ENCODE measurements around the gene TAGLN.
"Not testable (repeated sequence)": the region's sequence is repeated elsewhere in the genome, so short reads cannot be mapped to it uniquely, and the experiment has no call there.

TAGLN gene

DNA sequence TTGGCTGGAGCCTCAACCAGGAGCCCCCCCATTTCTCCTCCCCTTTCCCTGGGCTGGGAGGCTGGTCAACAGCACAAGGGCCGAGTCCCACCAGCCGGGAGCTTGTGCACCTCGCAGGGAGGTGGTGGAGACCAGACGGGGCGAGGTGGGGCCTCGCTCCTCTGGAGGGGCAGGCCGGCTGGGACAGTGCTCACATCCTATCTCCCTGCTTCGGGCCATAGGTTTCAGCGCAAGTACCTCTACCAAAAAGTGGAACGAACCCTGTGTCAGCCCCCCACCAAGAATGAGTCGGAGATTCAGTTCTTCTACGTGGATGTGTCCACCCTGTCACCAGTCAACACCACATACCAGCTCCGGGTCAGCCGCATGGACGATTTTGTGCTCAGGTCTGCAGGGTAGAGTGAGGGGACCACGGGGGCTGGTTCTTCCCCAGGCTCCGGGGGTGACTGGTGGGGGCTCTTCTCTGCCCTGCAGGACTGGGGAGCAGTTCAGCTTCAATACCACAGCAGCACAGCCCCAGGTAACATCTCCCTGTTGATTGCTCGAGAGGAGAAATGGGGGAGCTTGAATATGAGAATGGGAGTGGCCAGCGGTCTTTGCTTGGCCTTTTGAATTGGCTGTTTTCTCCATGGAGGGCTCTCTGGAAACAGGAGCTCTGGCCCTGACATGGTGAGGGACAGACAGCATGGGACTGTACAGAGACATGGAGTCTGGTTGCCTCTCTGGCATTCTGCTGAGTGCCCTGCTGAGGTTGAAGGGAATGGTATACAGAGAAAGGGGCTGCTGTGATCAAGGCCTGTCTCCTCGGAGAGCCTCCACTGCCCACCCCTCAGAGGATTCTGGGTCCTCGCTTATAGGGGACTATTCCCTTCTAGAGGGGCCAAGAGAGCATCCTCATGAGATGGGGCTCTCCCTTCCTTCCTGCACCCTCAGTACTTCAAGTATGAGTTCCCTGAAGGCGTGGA is 17.3 kb upstream of the TAGLN start:
- DNase-seq = no peak

DNA sequence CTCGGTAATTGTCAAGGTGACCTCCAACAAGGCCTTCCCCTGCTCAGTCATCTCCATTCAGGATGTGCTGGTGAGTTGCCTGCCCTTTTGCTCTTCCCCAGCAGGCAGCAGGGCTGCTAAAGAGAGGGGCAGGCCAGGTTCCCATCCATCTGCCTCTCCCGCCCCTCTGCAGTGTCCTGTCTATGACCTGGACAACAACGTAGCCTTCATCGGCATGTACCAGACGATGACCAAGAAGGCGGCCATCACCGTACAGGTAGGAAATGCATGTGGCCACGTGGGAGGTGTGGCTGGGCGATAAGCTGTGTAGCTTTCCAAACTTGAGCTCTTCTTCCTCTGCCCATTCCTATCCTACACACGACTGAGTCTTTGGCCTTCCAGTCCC is 16.6 kb upstream of the TAGLN start:
- DNase-seq = no peak

- not testable (repeated sequence) for DNase-seq
Measured at GRCh38 chr11:117183178-117183577, 16.0 kb upstream of the TAGLN start.

DNA sequence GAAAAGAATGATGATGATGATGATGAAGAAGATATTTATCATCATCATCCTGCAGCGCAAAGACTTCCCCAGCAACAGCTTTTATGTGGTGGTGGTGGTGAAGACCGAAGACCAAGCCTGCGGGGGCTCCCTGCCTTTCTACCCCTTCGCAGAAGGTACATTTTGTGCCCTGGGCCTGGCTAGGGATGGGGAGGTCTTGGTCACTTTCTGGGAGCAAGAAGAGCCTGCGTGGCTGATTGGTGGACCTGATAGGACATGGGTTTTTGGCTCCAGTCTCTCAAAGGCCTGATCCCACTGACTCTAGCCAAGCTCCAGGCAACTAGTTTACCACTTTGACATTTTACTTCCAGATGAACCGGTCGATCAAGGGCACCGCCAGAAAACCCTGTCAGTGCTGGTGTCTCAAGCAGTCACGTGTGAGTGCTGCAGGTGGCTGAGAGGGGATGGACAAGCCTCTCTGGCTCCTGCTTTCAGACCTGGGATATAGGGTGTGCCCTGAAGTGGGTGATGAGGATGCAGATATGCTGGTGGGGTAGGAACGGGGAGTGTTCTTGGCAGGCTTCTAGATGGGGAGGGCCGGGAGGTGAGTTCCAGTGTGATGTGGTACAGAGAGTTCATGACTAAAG is 15.3 kb upstream of the TAGLN start:
- no peak for DNase-seq

- no peak for DNase-seq
Measured at GRCh38 chr11:117185736-117186430, 13.3 kb upstream of the TAGLN start.

GRCh38 chr11:117186431-117186761 is 12.8 kb upstream of the TAGLN start:
- no peak for DNase-seq

DNA sequence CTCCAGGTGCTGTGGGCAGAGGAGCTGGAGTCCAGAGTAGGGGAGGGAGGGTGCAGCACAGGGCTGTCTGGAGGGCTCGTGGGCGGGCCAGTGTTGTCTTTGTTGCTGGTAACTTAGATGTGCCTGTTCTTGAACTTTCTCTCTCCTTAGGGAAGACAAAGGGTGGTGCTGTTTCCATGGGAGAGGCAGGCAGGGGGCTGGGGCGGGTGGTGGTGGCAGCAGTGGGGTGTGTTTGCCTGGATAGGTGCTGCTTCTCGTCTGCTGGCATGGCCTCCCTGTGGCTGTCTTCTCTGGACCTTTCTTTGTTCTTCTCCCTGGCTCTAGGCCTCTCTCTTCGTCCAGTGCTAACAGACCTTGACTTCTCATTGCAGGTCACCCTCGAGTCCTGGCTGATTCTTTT is 12.2 kb upstream of the TAGLN start:
- DNase-seq = no peak

DNA sequence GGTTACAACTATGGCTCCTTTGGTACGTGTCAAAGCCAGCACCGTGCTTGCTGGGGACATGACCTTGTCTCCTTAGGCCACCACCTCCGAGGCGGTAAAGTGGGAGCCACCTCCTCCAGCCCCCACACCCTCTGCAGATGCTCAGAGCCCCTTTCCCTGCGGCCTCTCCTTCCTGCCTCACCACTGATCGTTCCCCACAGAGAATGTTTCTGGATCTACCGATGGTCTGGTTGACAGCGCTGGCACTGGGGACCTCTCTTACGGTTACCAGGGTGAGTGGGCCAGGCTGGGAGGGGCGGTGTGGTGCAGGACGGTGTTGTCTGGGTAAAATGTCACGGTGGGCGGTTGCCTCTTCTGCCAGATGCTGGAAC is 11.8 kb upstream of the TAGLN start:
- no peak for DNase-seq

DNA sequence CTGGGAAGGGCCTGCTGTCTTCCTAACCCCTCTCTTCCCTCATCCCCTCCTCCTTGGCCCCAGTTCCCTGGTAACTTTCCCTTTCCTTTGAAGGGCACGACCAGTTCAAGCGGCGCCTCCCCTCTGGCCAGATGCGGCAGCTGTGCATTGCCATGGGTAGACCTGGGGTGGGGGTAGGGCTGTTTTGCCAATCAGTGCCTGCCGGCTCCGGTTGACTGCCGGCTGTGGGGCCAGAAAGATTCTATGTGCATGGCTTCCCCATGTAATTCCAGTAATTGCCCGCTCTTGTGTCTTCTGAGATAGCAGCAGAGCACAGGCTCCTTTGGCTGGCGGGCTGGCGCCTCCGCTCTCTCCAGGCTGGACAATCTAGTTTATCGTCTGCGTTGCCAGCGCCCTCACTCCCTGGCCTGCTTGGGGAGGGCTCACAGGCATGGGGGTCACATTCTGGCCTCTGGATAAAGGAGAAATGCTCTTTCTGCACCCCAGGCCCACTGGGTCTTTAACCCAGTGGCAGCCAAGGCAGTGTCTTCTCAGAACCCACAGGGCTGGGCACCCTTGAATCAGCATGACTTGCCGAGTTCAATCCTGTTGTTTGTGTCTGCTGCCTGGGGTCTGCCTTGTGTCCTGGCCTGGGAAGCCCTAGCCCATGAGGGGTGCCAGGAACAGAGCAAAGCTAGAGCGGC is 11.2 kb upstream of the TAGLN start:
- no peak for DNase-seq

- DNase-seq = no peak
Measured at GRCh38 chr11:117188620-117189081, 10.5 kb upstream of the TAGLN start.

GRCh38 chr11:117189191-117189940 is 9.8 kb upstream of the TAGLN start:
- no peak for DNase-seq

DNA sequence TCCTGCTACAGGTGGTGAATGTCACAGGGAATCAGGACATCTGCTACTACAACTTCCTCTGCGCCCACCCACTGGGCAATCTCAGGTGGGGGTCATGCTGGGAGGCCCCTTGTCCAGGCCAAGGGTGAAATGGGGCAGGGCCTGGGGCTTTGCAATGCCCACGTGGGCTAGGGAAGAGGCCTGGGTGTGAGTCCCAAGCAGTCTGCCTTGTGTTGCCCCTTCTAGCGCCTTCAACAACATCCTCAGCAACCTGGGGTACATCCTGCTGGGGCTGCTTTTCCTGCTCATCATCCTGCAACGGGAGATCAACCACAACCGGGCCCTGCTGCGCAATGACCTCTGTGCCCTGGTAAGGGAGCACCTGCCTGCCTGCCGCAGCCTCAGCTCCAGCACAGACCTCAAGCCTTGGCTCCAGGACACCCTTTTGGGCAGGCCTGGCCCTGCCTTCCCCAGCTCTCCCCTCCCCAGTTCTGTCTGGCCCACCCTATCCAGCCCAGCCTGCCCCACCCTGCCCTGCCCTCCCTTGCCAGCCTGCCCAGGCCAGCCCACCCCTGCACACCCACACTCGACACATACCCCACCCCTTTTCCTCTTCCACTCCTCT is 9.1 kb upstream of the TAGLN start:
- DNase-seq = no peak

GRCh38 chr11:117191680-117192400 is 7.3 kb upstream of the TAGLN start:
- DNase-seq = no peak

GRCh38 chr11:117192401-117192875 is 6.7 kb upstream of the TAGLN start:
- no peak for DNase-seq

GRCh38 chr11:117193130-117194020 is 5.8 kb upstream of the TAGLN start:
- DNase-seq = no peak

DNA sequence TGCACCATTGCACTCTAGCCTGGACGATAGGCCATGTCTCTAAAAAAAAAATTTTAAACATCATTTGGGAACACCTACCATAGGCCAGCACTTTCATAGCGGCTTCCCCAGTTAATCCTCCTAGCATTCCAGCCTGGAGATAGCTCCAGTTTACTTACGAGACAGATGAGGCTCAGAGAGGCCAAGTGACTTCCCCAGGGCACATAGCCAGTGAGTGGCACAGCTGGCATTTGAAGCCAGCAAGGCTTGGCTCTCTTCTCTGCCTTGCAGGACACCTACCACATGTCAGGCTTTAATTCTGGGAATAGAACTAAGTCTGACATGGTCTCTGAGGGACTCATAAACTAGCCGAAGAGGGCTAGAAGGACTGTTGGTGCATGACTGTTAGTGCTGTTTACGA is 4.9 kb upstream of the TAGLN start:
- DNase-seq = no peak

GRCh38 chr11:117195258-117195657 is 3.9 kb upstream of the TAGLN start:
- no peak for DNase-seq

DNA sequence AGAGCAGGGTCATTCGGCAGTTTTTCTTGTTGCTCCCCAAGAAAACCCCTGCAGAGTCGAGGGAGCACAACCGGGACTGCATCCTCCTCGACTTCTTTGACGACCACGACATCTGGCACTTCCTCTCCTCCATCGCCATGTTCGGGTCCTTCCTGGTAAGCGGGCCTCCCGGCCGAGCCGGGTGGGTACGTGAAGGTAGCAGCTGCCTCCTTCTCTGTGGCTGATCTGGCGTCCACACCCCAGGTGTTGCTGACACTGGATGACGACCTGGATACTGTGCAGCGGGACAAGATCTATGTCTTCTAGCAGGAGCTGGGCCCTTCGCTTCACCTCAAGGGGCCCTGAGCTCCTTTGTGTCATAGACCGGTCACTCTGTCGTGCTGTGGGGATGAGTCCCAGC is 3.4 kb upstream of the TAGLN start:
- no peak for DNase-seq

DNA sequence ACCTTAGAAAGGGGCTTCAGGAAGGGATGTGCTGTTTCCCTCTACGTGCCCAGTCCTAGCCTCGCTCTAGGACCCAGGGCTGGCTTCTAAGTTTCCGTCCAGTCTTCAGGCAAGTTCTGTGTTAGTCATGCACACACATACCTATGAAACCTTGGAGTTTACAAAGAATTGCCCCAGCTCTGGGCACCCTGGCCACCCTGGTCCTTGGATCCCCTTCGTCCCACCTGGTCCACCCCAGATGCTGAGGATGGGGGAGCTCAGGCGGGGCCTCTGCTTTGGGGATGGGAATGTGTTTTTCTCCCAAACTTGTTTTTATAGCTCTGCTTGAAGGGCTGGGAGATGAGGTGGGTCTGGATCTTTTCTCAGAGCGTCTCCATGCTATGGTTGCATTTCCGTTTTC is 2.2 kb upstream of the TAGLN start:
- DNase-seq = no peak
